C4-2B (cell line): Measurements from ENCODE around the gene LDB2.

Experiments
- ZFX ChIP-seq: fragments of 450-650 bp; IDR thresholded peaks from 2 replicates; pipeline ENCODE4 v1.6.1; 2017
- TF ChIP-seq, protein P1 (sequence below): fragments of 450-650 bp; conservative IDR thresholded peaks from 2 replicates; pipeline ENCODE4 v1.5.1; 2017; ENCODE audit warnings: mild to moderate bottlenecking

DNA sequence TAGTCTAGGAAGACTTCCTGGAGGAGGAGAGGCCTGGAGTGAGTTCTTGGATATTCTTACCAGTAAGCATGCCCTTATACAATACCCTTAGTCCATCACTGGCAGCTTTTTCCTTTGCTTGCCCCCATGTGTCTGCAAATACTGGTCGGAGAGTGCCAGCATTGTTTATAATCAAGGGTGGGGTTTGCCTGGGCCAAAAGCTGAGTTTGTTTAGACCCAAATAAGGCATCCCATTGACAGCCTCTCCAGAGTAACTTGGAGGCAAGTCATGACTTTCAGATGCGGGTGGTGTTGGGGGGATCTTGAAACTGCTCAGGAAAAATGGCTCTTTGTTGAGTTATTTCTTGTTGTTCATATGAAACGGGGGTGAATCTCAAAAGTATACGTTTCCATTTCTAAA is 413.7 kb downstream of the LDB2 start:
- TF ChIP-seq, protein P1, sequence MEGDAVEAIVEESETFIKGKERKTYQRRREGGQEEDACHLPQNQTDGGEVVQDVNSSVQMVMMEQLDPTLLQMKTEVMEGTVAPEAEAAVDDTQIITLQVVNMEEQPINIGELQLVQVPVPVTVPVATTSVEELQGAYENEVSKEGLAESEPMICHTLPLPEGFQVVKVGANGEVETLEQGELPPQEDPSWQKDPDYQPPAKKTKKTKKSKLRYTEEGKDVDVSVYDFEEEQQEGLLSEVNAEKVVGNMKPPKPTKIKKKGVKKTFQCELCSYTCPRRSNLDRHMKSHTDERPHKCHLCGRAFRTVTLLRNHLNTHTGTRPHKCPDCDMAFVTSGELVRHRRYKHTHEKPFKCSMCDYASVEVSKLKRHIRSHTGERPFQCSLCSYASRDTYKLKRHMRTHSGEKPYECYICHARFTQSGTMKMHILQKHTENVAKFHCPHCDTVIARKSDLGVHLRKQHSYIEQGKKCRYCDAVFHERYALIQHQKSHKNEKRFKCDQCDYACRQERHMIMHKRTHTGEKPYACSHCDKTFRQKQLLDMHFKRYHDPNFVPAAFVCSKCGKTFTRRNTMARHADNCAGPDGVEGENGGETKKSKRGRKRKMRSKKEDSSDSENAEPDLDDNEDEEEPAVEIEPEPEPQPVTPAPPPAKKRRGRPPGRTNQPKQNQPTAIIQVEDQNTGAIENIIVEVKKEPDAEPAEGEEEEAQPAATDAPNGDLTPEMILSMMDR, result no peak
- TF ChIP-seq ZFX, result no peak
